DOHH2 (cell line): ENCODE results near the gene CNN3.

Experiments used
- H3F3A ChIP-seq: fragments of 200-600 bp; sonication (generic), shearing (Covaris generic); 2 replicates; pipeline ENCODE4 v1.6.0; 2016; ENCODE audit warnings: antibody characterized with exemption, mild to moderate bottlenecking; ENCODE audit not compliant: control insufficient read depth, insufficient read depth
- H3K27ac ChIP-seq: fragments of 200-600 bp; sonication (generic); 2 replicates; pipeline ENCODE4 v1.5.1; 2014; ENCODE audit warnings: low read depth, mild to moderate bottlenecking, low read length, moderate library complexity
- H3K27me3 ChIP-seq: fragments of 200-600 bp; sonication (generic); 2 replicates; pipeline ENCODE4 v1.6.1; 2014; ENCODE audit warnings: mild to moderate bottlenecking, low read length, mixed read lengths; ENCODE audit not compliant: control insufficient read depth
- H3K36me3 ChIP-seq: fragments of 200-600 bp; sonication (generic); 2 replicates; pipeline ENCODE4 v1.6.1; 2014; ENCODE audit warnings: mild to moderate bottlenecking, low read length, moderate library complexity, mixed read lengths; ENCODE audit not compliant: control insufficient read depth
- H3K4me1 ChIP-seq: fragments of 200-600 bp; sonication (generic); 2 replicates; pipeline ENCODE4 v1.6.1; 2014; ENCODE audit warnings: mild to moderate bottlenecking, low read length, mixed read lengths; ENCODE audit not compliant: control insufficient read depth
- H3K4me2 ChIP-seq: fragments of 200-600 bp; sonication (generic); 2 replicates; pipeline ENCODE4 v1.6.0; 2014; ENCODE audit warnings: mild to moderate bottlenecking, low read length, moderate library complexity
- H3K4me3 ChIP-seq: fragments of 200-600 bp; sonication (generic); 2 replicates; pipeline ENCODE4 v1.5.1; 2014; ENCODE audit warnings: mild to moderate bottlenecking, low read length, mixed read lengths
- H3K79me2 ChIP-seq: fragments of 200-600 bp; sonication (generic); 2 replicates; pipeline ENCODE4 v1.6.1; 2014; ENCODE audit warnings: mild to moderate bottlenecking, low read length, mixed read lengths; ENCODE audit not compliant: control insufficient read depth
- H3K9me2 ChIP-seq: fragments of 200-600 bp; sonication (generic); replicated peaks from 2 replicates; pipeline ENCODE4 v1.6.1; 2014; ENCODE audit warnings: mild to moderate bottlenecking, low read length, mixed read lengths; ENCODE audit not compliant: control insufficient read depth
- H3K9me3 ChIP-seq: fragments of 200-600 bp; sonication (generic); 2 replicates; pipeline ENCODE4 v1.6.1; 2014; ENCODE audit warnings: antibody characterized with exemption, low read length, mixed read lengths; ENCODE audit not compliant: control insufficient read depth, insufficient read depth
- H4K20me1 ChIP-seq: fragments of 200-600 bp; sonication (generic); 2 replicates; pipeline ENCODE4 v1.6.0; 2014; ENCODE audit warnings: low read depth, mild to moderate bottlenecking, antibody characterized with exemption, low read length, moderate library complexity; ENCODE audit not compliant: control insufficient read depth, insufficient read depth
- EZH2phosphoT487 ChIP-seq: fragments of 200-600 bp; sonication (generic); IDR thresholded peaks from 2 replicates; pipeline ENCODE4 v1.6.1; 2017; ENCODE audit warnings: borderline replicate concordance, mild to moderate bottlenecking, antibody characterized with exemption, low read length, moderate library complexity, mixed read lengths
- TF ChIP-seq, protein P1 (sequence below): fragments of 200-600 bp; sonication (generic); IDR thresholded peaks from one replicate; pipeline ENCODE4 v1.5.1; 2014; ENCODE audit warnings: antibody characterized with exemption, mild to moderate bottlenecking, low read depth, low read length; ENCODE audit not compliant: poor library complexity, severe bottlenecking

Gene CNN3

DNA sequence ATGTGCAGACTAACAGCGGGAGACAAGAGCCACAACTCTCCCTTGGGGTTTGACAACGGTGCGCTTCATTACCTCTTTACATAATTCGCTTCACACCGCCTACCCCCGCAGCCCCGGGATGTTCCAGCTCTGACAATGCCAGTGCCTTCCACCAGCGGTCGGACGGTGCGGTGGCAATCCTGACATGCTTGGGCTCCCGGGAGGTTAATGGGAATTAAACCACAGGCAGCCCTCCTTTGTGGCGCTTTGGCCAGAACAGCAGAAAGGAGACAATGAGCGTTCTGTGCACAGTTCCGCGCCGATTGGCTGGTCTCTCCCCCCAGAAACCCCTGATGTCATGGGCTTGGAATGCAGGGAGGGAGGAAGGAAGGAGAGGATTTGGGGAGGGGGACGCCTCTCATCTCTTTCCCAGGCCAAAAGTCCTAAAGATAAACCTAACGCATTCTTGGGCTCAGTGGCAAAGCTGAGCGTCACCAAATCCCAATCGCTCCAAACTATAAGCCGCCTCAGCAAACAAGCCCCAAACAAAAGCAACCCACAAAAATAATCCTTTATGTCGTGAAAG lies 1.3 kb downstream of the CNN3 start:
- Histone ChIP-seq H3K4me3 (no peak overlapping the region), H4K20me1 (no peaks in the 10 kb centered on the region), H3K9me2 (no peaks in the 10 kb centered on the region), H3K9me3 (no peaks in the 10 kb centered on the region), H3K27ac (no peak overlapping the region), H3K79me2 (no peaks in the 10 kb centered on the region), H3K36me3 (no peaks in the 10 kb centered on the region), H3K4me1 (peaks cover 6% of the 10 kb centered on the region), H3K4me2 (no peak overlapping the region), H3F3A (no peaks in the 10 kb centered on the region), H3K27me3 (peaks cover 6% of the 10 kb centered on the region; the same call in 1 of the 2 replicates)
- no peak for TF ChIP-seq EZH2phosphoT487
- TF ChIP-seq, protein P1, sequence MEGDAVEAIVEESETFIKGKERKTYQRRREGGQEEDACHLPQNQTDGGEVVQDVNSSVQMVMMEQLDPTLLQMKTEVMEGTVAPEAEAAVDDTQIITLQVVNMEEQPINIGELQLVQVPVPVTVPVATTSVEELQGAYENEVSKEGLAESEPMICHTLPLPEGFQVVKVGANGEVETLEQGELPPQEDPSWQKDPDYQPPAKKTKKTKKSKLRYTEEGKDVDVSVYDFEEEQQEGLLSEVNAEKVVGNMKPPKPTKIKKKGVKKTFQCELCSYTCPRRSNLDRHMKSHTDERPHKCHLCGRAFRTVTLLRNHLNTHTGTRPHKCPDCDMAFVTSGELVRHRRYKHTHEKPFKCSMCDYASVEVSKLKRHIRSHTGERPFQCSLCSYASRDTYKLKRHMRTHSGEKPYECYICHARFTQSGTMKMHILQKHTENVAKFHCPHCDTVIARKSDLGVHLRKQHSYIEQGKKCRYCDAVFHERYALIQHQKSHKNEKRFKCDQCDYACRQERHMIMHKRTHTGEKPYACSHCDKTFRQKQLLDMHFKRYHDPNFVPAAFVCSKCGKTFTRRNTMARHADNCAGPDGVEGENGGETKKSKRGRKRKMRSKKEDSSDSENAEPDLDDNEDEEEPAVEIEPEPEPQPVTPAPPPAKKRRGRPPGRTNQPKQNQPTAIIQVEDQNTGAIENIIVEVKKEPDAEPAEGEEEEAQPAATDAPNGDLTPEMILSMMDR, result no peak

DNA sequence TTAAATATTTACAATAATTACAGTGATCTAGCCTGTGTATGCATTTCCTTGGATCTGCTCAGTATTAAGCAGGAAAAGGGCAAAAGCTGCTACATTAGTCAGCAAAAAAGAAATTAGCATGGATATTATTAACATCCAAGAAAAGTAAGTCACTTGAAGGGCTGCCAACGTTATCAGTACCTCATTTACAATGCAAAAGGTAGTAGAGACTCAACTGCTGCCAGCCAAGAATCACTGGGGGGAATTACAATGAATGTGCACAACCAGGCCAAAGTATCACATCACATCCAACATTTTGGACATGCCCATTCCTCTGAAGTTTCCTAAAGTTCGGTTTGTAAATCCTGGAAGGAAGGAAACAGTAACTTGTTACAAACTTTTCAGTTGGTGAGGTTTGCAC lies 1.9 kb downstream of the CNN3 start:
- Histone ChIP-seq H3F3A (no peaks in the 10 kb centered on the region), H3K36me3 (no peaks in the 10 kb centered on the region), H3K4me2 (no peak overlapping the region), H3K9me2 (no peaks in the 10 kb centered on the region), H3K4me3 (no peak overlapping the region), H3K27me3 (peaks cover 8% of the 10 kb centered on the region), H3K79me2 (no peaks in the 10 kb centered on the region), H4K20me1 (no peaks in the 10 kb centered on the region), H3K4me1 (peaks cover 6% of the 10 kb centered on the region), H3K9me3 (no peaks in the 10 kb centered on the region), H3K27ac (no peak overlapping the region)
- TF ChIP-seq, protein P1, result no peak
- TF ChIP-seq EZH2phosphoT487, result no peak

DNA sequence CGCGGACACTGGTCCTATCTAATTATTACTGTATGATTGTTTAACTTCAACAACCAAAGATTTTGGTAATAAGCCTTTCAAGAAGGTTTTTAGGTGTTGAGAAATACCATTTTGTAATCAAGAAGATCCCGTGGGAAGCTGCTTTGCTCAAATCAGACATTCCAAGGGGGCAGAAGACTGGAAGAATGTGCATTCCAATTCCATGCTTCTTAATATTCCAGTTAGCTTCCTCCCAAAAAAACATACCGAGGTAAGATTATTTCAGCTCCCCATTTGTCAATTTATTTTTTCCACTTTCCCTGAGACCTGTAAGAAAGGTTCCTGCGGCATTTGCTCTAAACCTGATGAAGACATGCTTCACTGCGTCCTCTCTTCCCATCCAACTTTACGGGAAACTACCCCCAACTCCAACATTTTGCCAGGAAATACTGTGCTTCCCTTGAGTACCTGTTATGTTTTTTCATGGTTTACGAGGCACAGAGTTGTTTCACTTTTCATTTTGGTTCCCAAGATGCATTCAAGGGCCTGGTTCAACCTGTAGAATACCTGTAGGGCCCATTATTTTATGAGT lies 4.1 kb downstream of the CNN3 start:
- Histone ChIP-seq H3K9me3 (no peaks in the 10 kb centered on the region), H3K36me3 (no peaks in the 10 kb centered on the region)
- no peak for TF ChIP-seq EZH2phosphoT487
- TF ChIP-seq, protein P1, result no peak

More for the DNA sequence above, 4.1 kb downstream of the CNN3 start:
- no peaks in the 10 kb centered on the region for H3K79me2 ChIP-seq
- no peak overlapping the region for H3K27ac ChIP-seq
- H4K20me1 ChIP-seq, result no peaks in the 10 kb centered on the region
- peaks cover 8% of the 10 kb centered on the region for H3K27me3 ChIP-seq
- H3K4me1 ChIP-seq, result peaks cover 6% of the 10 kb centered on the region
- H3K4me2 ChIP-seq, result no peak overlapping the region
- no peak overlapping the region for H3K4me3 ChIP-seq
- no peaks in the 10 kb centered on the region for H3F3A ChIP-seq
- no peaks in the 10 kb centered on the region for H3K9me2 ChIP-seq
